ENCODE data around the gene ATRNL1. TPM values are rescaled to one million over a fixed set of nuclear protein-coding genes. Genes with fewer than 3 reads are reported as not detected.

Gene ATRNL1
- total RNA-seq, 1 experiment from 2014 or later: not detected

- peaks cover 10% of the 10 kb centered on the region for H3K4me1 Mint-ChIP-seq (ENCODE audit: low read depth, unreplicated experiment)
- Histone ChIP-seq H3K4me3 (ENCODE audit: low read depth, low read length) (no peak overlapping the region), H3K4me1 (peaks cover 4% of the 10 kb centered on the region; the same call in 1 of the 2 replicates), H3K36me3 (ENCODE audit: control insufficient read depth, insufficient read depth, low read length) (no peaks in the 10 kb centered on the region), H3K27me3 (replicated peaks; ENCODE audit: control insufficient read depth, insufficient read depth, low read length) (no peaks in the 10 kb centered on the region; the same call in 1 of the 2 replicates), H3K9me3 (no peaks in the 10 kb centered on the region)
- no TSS peak for BruUV-seq (replicated peaks)
- no peak for TF ChIP-seq CTCF (IDR thresholded peaks at IDR 0.05; ENCODE audit: insufficient read depth in 1 of 2, low read depth in 1 of 2, low read length in 1 of 2, severe bottlenecking in 1 of 2, unreplicated experiment in 1 of 2)
- intact Hi-C loops (cut with micrococcal nuclease; ENCODE audit: unreplicated experiment): no loop called here
- no peaks in the 10 kb centered on the region for H3K27me3 Mint-ChIP-seq (ENCODE audit: insufficient read depth, unreplicated experiment)
- ChIA-PET POLR2A (no interaction called here), CTCF (no interaction called here)
- H3K27ac Mint-ChIP-seq (ENCODE audit: unreplicated experiment): no peak overlapping the region
- peaks cover 6% of the 10 kb centered on the region for H3K9me3 Mint-ChIP-seq (ENCODE audit: unreplicated experiment)
- H3K4me3 Mint-ChIP-seq (ENCODE audit: unreplicated experiment): no peak overlapping the region
- H3K36me3 Mint-ChIP-seq (ENCODE audit: insufficient read depth, unreplicated experiment): no peaks in the 10 kb centered on the region
- no peak for DNase-seq
Measured at GRCh38 chr10:115936926-115937767, 844.0 kb downstream of the ATRNL1 start.

DNA sequence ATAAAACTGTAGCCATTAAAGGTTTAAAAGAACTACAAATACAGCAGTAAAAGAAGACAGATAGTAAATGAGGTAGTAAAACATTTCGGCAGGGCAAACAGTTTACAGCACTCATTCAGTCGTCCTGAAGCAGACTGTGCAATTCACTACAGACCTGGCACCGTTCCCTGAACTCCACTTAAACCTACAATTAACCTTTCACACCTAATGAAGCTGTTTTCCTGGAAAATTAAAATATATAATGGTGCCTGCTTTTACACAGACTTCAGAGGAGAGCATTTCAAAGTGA lies 844.5 kb downstream of the ATRNL1 start:
- BruUV-seq (replicated peaks): no TSS peak
- H3K27me3 Mint-ChIP-seq (ENCODE audit: insufficient read depth, unreplicated experiment): no peaks in the 10 kb centered on the region
- H3K4me1 Mint-ChIP-seq (ENCODE audit: low read depth, unreplicated experiment): peaks cover 14% of the 10 kb centered on the region
- Histone ChIP-seq H3K9me3 (no peaks in the 10 kb centered on the region), H3K27me3 (replicated peaks; ENCODE audit: control insufficient read depth, insufficient read depth, low read length) (no peaks in the 10 kb centered on the region; the same call in 1 of the 2 replicates), H3K4me1 (peaks cover 6% of the 10 kb centered on the region; the same call in 1 of the 2 replicates), H3K4me3 (ENCODE audit: low read depth, low read length) (no peak overlapping the region), H3K36me3 (ENCODE audit: control insufficient read depth, insufficient read depth, low read length) (no peaks in the 10 kb centered on the region)
- ChIA-PET POLR2A (no interaction called here), CTCF (no interaction called here)
- intact Hi-C loops (cut with micrococcal nuclease; ENCODE audit: unreplicated experiment): no loop called here
- no peak overlapping the region for H3K4me3 Mint-ChIP-seq (ENCODE audit: unreplicated experiment)
- TF ChIP-seq CTCF (IDR thresholded peaks at IDR 0.05; ENCODE audit: insufficient read depth in 1 of 2, low read depth in 1 of 2, low read length in 1 of 2, severe bottlenecking in 1 of 2, unreplicated experiment in 1 of 2): no peak
- peaks cover 12% of the 10 kb centered on the region for H3K9me3 Mint-ChIP-seq (ENCODE audit: unreplicated experiment)
- H3K36me3 Mint-ChIP-seq (ENCODE audit: insufficient read depth, unreplicated experiment): no peaks in the 10 kb centered on the region
- DNase-seq: no peak
- no peak overlapping the region for H3K27ac Mint-ChIP-seq (ENCODE audit: unreplicated experiment)

- H3K27me3 Mint-ChIP-seq (ENCODE audit: insufficient read depth, unreplicated experiment): no peaks in the 10 kb centered on the region
- peaks cover 6% of the 10 kb centered on the region for H3K36me3 Mint-ChIP-seq (ENCODE audit: insufficient read depth, unreplicated experiment)
- Histone ChIP-seq H3K27me3 (replicated peaks; ENCODE audit: control insufficient read depth, insufficient read depth, low read length) (no peaks in the 10 kb centered on the region; the same call in 1 of the 2 replicates), H3K4me3 (ENCODE audit: low read depth, low read length) (no peak overlapping the region), H3K9me3 (no peaks in the 10 kb centered on the region), H3K4me1 (peaks cover 6% of the 10 kb centered on the region; the same call in 1 of the 2 replicates), H3K36me3 (ENCODE audit: control insufficient read depth, insufficient read depth, low read length) (no peaks in the 10 kb centered on the region)
- peaks cover 14% of the 10 kb centered on the region for H3K4me1 Mint-ChIP-seq (ENCODE audit: low read depth, unreplicated experiment)
- ChIA-PET POLR2A (no interaction called here), CTCF (no interaction called here)
- H3K4me3 Mint-ChIP-seq (ENCODE audit: unreplicated experiment): no peak overlapping the region
- H3K9me3 Mint-ChIP-seq (ENCODE audit: unreplicated experiment): peaks cover 27% of the 10 kb centered on the region
- no peak for DNase-seq
- intact Hi-C loops (cut with micrococcal nuclease; ENCODE audit: unreplicated experiment): no loop called here
- no peak for TF ChIP-seq CTCF (IDR thresholded peaks at IDR 0.05; ENCODE audit: insufficient read depth in 1 of 2, low read depth in 1 of 2, low read length in 1 of 2, severe bottlenecking in 1 of 2, unreplicated experiment in 1 of 2)
- no TSS peak for BruUV-seq (replicated peaks)
- no peak overlapping the region for H3K27ac Mint-ChIP-seq (ENCODE audit: unreplicated experiment)
Measured at GRCh38 chr10:115939101-115939854, 846.1 kb downstream of the ATRNL1 start.

All from Caco-2 (cell line).